RWPE2 (cell line): Measurements from ENCODE around the gene DCST2.

Experiments used
- ATAC-seq: fragments of 200-7000 bp; cut with Tn5 transposase; 3 replicates; pipeline ENCODE4 v1.9.1; 2021; ENCODE audit warnings: low read depth
- DNase-seq: peaks from one replicate; pipeline ENCODE4 v3.0.0-alpha.2; 2020; ENCODE audit warnings: low spot score
- H3K27ac ChIP-seq: fragments of 450-650 bp; 2 replicates; pipeline ENCODE4 v1.5.1; 2017; ENCODE audit warnings: mild to moderate bottlenecking; ENCODE audit not compliant: poor library complexity, severe bottlenecking
- H3K27me3 ChIP-seq: fragments of 250-450 bp; sonication (Bioruptor Pico); 2 replicates; pipeline ENCODE4 v1.5.1; 2021; ENCODE audit warnings: mild to moderate bottlenecking, moderate library complexity; ENCODE audit not compliant: insufficient read depth, poor library complexity, severe bottlenecking
- H3K36me3 ChIP-seq: fragments of 250-450 bp; sonication (Bioruptor Pico); 2 replicates; pipeline ENCODE4 v1.5.1; 2020; ENCODE audit warnings: low read depth, mild to moderate bottlenecking, moderate library complexity
- H3K4me1 ChIP-seq: fragments of 250-450 bp; sonication (Bioruptor Pico); 2 replicates; pipeline ENCODE4 v1.5.1; 2021; ENCODE audit warnings: mild to moderate bottlenecking, moderate library complexity; ENCODE audit not compliant: insufficient read depth, poor library complexity, severe bottlenecking
- H3K4me3 ChIP-seq: fragments of 250-450 bp; sonication (Bioruptor Pico); 2 replicates; pipeline ENCODE4 v1.5.1; 2021; ENCODE audit warnings: mild to moderate bottlenecking, moderate library complexity; ENCODE audit not compliant: severe bottlenecking
- H3K9me3 ChIP-seq: fragments of 250-450 bp; sonication (Bioruptor Pico); 2 replicates; pipeline ENCODE4 v1.5.1; 2021; ENCODE audit warnings: mild to moderate bottlenecking, moderate library complexity; ENCODE audit not compliant: severe bottlenecking
- TF ChIP-seq, protein P1 (sequence below): fragments of 450-650 bp; IDR thresholded peaks from one replicate; pipeline ENCODE4 v1.5.1; 2017; ENCODE audit warnings: mild to moderate bottlenecking, moderate library complexity; ENCODE audit not compliant: poor library complexity, severe bottlenecking

The DCST2 gene

DNA sequence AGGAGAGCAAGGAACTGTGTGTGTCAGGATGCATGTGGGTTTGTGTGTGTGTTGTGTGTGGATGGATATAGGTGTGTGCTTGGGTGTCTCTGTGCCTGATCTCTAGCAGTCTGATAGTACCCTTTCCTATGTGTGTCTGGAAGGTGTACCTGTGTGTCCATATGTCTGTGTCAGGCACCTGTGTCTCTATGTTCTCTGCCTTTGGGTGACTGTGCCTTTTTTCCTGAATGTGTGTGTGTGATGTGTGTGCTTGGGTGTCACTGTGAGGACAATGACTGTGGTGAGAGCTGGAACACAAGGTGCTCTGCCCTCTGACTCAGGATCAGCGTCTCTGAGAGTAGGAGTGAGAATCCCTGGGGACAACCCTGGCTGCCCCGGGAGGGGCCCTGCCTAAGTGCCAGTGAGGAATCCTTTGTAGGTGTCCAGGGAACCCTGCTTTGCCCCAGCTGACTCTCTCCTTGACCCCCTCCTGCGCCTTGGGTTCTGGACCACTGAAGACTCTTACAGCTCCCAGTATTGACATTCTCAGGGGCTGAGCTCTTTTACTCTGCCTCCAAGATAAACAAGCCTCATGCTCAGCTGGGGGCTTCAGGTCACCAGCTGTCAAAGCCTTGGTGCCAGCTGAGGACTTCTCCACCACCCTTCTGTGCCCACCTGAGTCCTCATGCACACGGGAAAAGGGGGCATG is 44.3 kb upstream of the DCST2 start:
- Histone ChIP-seq H3K36me3 (no peaks in the 10 kb centered on the region), H3K9me3 (no peaks in the 10 kb centered on the region), H3K27ac (no peak overlapping the region), H3K27me3 (peaks cover 36% of the 10 kb centered on the region), H3K4me3 (no peak overlapping the region), H3K4me1 (peaks cover 4% of the 10 kb centered on the region)
- ATAC-seq = no peak
- TF ChIP-seq, protein P1, sequence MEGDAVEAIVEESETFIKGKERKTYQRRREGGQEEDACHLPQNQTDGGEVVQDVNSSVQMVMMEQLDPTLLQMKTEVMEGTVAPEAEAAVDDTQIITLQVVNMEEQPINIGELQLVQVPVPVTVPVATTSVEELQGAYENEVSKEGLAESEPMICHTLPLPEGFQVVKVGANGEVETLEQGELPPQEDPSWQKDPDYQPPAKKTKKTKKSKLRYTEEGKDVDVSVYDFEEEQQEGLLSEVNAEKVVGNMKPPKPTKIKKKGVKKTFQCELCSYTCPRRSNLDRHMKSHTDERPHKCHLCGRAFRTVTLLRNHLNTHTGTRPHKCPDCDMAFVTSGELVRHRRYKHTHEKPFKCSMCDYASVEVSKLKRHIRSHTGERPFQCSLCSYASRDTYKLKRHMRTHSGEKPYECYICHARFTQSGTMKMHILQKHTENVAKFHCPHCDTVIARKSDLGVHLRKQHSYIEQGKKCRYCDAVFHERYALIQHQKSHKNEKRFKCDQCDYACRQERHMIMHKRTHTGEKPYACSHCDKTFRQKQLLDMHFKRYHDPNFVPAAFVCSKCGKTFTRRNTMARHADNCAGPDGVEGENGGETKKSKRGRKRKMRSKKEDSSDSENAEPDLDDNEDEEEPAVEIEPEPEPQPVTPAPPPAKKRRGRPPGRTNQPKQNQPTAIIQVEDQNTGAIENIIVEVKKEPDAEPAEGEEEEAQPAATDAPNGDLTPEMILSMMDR = no peak
- DNase-seq = no peak

DNA sequence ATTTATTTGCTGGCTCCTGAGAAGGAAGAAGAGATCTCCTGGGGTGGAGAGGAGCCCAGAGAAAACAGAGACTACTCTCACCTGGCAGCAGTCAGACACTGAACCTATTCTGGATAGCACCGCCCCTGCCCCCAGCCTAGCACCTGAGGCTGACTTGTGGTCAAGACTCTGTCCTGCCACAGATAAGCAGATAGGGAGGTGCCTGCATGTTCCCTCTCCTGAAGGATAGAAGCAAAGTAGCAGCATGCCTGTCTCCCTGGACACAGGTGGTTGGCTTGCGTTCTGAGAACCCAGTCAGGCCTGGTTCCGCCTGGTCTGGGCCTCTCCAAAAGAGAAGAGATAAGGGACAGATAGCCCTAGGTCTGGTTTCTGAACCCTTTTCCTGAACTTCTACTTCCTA is 43.8 kb upstream of the DCST2 start:
- Histone ChIP-seq H3K36me3 (no peaks in the 10 kb centered on the region), H3K4me1 (no peaks in the 10 kb centered on the region), H3K27ac (no peak overlapping the region), H3K27me3 (peaks cover 33% of the 10 kb centered on the region), H3K4me3 (no peak overlapping the region), H3K9me3 (no peaks in the 10 kb centered on the region)
- ATAC-seq = no peak
- DNase-seq = no peak
- TF ChIP-seq, protein P1 = no peak

DNA sequence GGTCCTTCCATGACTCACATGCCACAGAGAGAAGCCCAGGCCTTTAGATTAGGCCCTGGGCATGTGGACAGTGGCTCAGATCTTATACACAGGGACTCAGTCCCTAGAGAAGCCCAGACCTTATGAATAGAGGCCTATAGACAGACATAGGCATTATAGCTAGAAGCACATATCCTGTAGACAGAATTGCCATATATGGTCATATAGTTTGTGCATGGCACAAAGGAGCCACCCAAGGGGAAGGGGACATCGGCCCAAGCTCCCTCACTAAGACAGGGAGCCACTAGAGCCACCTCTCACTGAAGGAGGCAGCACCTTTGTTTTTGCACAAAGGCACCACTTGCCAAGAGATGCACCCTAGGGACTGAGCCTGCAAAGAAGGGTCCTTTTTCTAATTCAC is 42.8 kb upstream of the DCST2 start:
- TF ChIP-seq, protein P1 = no peak
- DNase-seq (no peak), ATAC-seq (no peak)
- Histone ChIP-seq H3K36me3 (no peaks in the 10 kb centered on the region), H3K4me1 (no peaks in the 10 kb centered on the region), H3K27me3 (peaks cover 25% of the 10 kb centered on the region), H3K27ac (no peak overlapping the region), H3K9me3 (no peaks in the 10 kb centered on the region), H3K4me3 (no peak overlapping the region)

DNA sequence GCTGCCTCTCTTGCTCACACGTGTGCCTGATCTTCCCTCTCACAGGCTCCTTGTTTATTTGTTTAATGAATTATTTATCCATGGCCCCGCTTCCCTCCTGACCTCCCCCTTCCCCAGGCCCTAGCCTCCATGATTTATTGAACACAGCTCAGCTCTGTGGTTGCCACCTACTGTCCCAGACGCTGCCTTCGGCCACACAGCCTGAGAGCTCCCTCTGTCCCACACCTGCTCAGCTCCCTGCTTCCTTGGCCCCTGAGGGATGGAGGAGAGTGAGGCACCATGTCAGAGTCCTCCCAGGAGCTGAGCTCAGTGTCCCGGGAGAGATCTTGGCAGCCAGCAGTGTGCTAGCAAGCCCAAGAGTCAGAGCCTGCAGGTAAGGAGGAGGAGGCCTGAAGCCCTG is 42.0 kb upstream of the DCST2 start:
- no peak for DNase-seq
- H3K27ac ChIP-seq = no peak overlapping the region
- no peak for ATAC-seq
- H3K9me3 ChIP-seq = no peaks in the 10 kb centered on the region
- H3K4me3 ChIP-seq = no peak overlapping the region
- no peaks in the 10 kb centered on the region for H3K36me3 ChIP-seq
- no peaks in the 10 kb centered on the region for H3K4me1 ChIP-seq
- peaks cover 17% of the 10 kb centered on the region for H3K27me3 ChIP-seq
- TF ChIP-seq, protein P1 = no peak
